HepG2 (cell line): ENCODE data around the gene BCAS1.

Experiments
- CTCF ChIP-seq: sonication (generic); formaldehyde crosslinking; IDR thresholded peaks from 2 replicates; pipeline ENCODE4 v1.5.0; 2020; ENCODE audit warnings: mild to moderate bottlenecking, missing genetic modification reagents, moderate library complexity
- HDAC6 ChIP-seq: fragments of 200-600 bp; sonication (generic); IDR thresholded peaks from 2 replicates; pipeline ENCODE4 v1.7.0; 2017; ENCODE audit warnings: mild to moderate bottlenecking, antibody characterized with exemption, low read length, low read depth
- HMG20B ChIP-seq: conservative IDR thresholded peaks from 2 replicates; pipeline ENCODE4 v1.6.1; 2016; ENCODE audit warnings: missing genetic modification reagents, missing compliant biosample characterization

- TF ChIP-seq CTCF (CRISPR knock-in tag) (no peak), HMG20B (CRISPR knock-in tag) (no peak), HDAC6 (no peak)
Observed at GRCh38 chr20:54044156-54044555, 26.2 kb downstream of the BCAS1 start.
